HPDE6-E6E7 (cell line): ENCODE data around the gene PRODH.
"Not testable (repeated sequence)": the region's sequence is repeated elsewhere in the genome, so short reads cannot be mapped to it uniquely, and the experiment has no call there.

Source experiments
- DNase-seq: peaks from one replicate; pipeline ENCODE4 v3.0.0; 2011; ENCODE audit warnings: missing footprints; ENCODE audit errors: extremely low spot score

Gene PRODH

GRCh38 chr22:18953128-18953527 is 17.0 kb upstream of the PRODH start:
- DNase-seq: not testable (repeated sequence)

GRCh38 chr22:18952022-18952421 is 15.9 kb upstream of the PRODH start:
- DNase-seq: no peak

GRCh38 chr22:18950141-18950540 is 14.0 kb upstream of the PRODH start:
- no peak for DNase-seq

GRCh38 chr22:18947905-18948304 is 11.8 kb upstream of the PRODH start:
- no peak for DNase-seq

- not testable (repeated sequence) for DNase-seq
Measured at GRCh38 chr22:18947105-18947504, 11.0 kb upstream of the PRODH start.

GRCh38 chr22:18938691-18939090 is 2.6 kb upstream of the PRODH start:
- not testable (repeated sequence) for DNase-seq

- not testable (repeated sequence) for DNase-seq
Measured at GRCh38 chr22:18934688-18935087, 1.4 kb downstream of the PRODH start.

GRCh38 chr22:18933914-18934313 is 2.2 kb downstream of the PRODH start:
- no peak for DNase-seq

GRCh38 chr22:18931905-18932652 is 4.0 kb downstream of the PRODH start:
- no peak for DNase-seq

GRCh38 chr22:18929459-18929858 is 6.6 kb downstream of the PRODH start:
- no peak for DNase-seq

- no peak for DNase-seq
Measured at GRCh38 chr22:18927573-18927972, 8.5 kb downstream of the PRODH start.

- no peak for DNase-seq
Measured at GRCh38 chr22:18927020-18927419, 9.1 kb downstream of the PRODH start.

- no peak for DNase-seq
Measured at GRCh38 chr22:18925368-18926064, 10.6 kb downstream of the PRODH start.

- not testable (repeated sequence) for DNase-seq
Measured at GRCh38 chr22:18920257-18920902, 15.7 kb downstream of the PRODH start.

GRCh38 chr22:18917818-18918217 is 18.3 kb downstream of the PRODH start:
- DNase-seq: not testable (repeated sequence)

- not testable (repeated sequence) for DNase-seq
Measured at GRCh38 chr22:18915550-18915949, 20.5 kb downstream of the PRODH start.

GRCh38 chr22:18914558-18914957 is 21.5 kb downstream of the PRODH start:
- not testable (repeated sequence) for DNase-seq

GRCh38 chr22:18912264-18912946 is 23.7 kb downstream of the PRODH start:
- not testable (repeated sequence) for DNase-seq

- not testable (repeated sequence) for DNase-seq
Measured at GRCh38 chr22:18911535-18911934, 24.6 kb downstream of the PRODH start.

GRCh38 chr22:18909556-18909955 is 26.5 kb downstream of the PRODH start:
- no peak for DNase-seq

GRCh38 chr22:18906896-18907295 is 29.2 kb downstream of the PRODH start:
- DNase-seq: no peak

- not testable (repeated sequence) for DNase-seq
Measured at GRCh38 chr22:18906410-18906745, 29.7 kb downstream of the PRODH start.
